Measurements from ENCODE around the gene EFHC1. TPM values are rescaled to one million over a fixed set of nuclear protein-coding genes. Genes with fewer than 3 reads are reported as not detected.

The EFHC1 gene
- total and polyA plus RNA-seq, 8 donors: 14.6 to 73.0 (median 53.1) TPM

GRCh38 chr6:52513464-52513863 lies 93.3 kb downstream of the EFHC1 start:
- Histone ChIP-seq H3K36me3 (peaks cover 0 to 51% of the 10 kb centered on the region in 2 donors), H3K4me1 (peaks cover 32 to 33% of the 10 kb centered on the region in 2 donors), H3K4me3 (no peak overlapping the region), H3K27ac (peak overlapping the region in 1 of 2 donors; percentile 86), H3K27me3 (no peaks in the 10 kb centered on the region), H3K9me3 (no peaks in the 10 kb centered on the region)
- intact Hi-C loops (cut with DNase I): no loop called here
- ATAC-seq (no peak), DNase-seq (no peak)
- TF ChIP-seq CTCF (IDR thresholded peaks at IDR 0.05): no peak

GRCh38 chr6:52513896-52514295 lies 93.8 kb downstream of the EFHC1 start:
- no peak for TF ChIP-seq CTCF (IDR thresholded peaks at IDR 0.05)
- Histone ChIP-seq H3K27ac (peak overlapping the region in 1 of 2 donors; percentile 86), H3K4me1 (peaks cover 34 to 36% of the 10 kb centered on the region in 2 donors), H3K4me3 (no peak overlapping the region), H3K36me3 (peaks cover 0 to 47% of the 10 kb centered on the region in 2 donors), H3K27me3 (no peaks in the 10 kb centered on the region), H3K9me3 (no peaks in the 10 kb centered on the region)
- DNase-seq (no peak), ATAC-seq (no peak)
- intact Hi-C loops (cut with DNase I): no loop called here

GRCh38 chr6:52514514-52514913 lies 94.4 kb downstream of the EFHC1 start:
- Histone ChIP-seq H3K4me1 (peaks cover 34 to 38% of the 10 kb centered on the region in 2 donors), H3K4me3 (no peak overlapping the region), H3K9me3 (no peaks in the 10 kb centered on the region), H3K36me3 (peaks cover 0 to 41% of the 10 kb centered on the region in 2 donors), H3K27ac (peak overlapping the region in 1 of 2 donors; percentile 46), H3K27me3 (no peaks in the 10 kb centered on the region)
- ATAC-seq (no peak), DNase-seq (no peak)
- intact Hi-C loops (cut with DNase I): no loop called here
- TF ChIP-seq CTCF (IDR thresholded peaks at IDR 0.05): no peak

- no peak for ATAC-seq
- intact Hi-C loops (cut with DNase I): no loop called here
- H3K4me3 ChIP-seq: no peak overlapping the region
- no peaks in the 10 kb centered on the region for H3K27me3 ChIP-seq
- no peaks in the 10 kb centered on the region for H3K9me3 ChIP-seq
- DNase-seq: no peak
- TF ChIP-seq CTCF (IDR thresholded peaks at IDR 0.05): no peak
- peaks cover 34 to 38% of the 10 kb centered on the region in 2 donors for H3K4me1 ChIP-seq
- H3K36me3 ChIP-seq: peaks cover 0 to 34% of the 10 kb centered on the region in 2 donors
- peak overlapping the region in 1 of 2 donors; percentile 46 for H3K27ac ChIP-seq
Measured at GRCh38 chr6:52515219-52515960, 95.2 kb downstream of the EFHC1 start.

- Histone ChIP-seq H3K27me3 (no peaks in the 10 kb centered on the region), H3K4me1 (peaks cover 32 to 38% of the 10 kb centered on the region in 2 donors), H3K36me3 (peaks cover 0 to 25% of the 10 kb centered on the region in 2 donors), H3K4me3 (no peak overlapping the region), H3K9me3 (no peaks in the 10 kb centered on the region), H3K27ac (no peak overlapping the region)
- intact Hi-C loops (cut with DNase I): no loop called here
- no peak for TF ChIP-seq CTCF (IDR thresholded peaks at IDR 0.05)
- ATAC-seq (no peak), DNase-seq (no peak)
Measured at GRCh38 chr6:52516269-52516668, 96.1 kb downstream of the EFHC1 start.
